Ishikawa (cell line): ENCODE measurements around the gene COL5A2.

Experiments used
- CEBPB ChIP-seq: IDR thresholded peaks from 2 replicates; pipeline ENCODE4 v1.6.1; 2012
- CREB1 ChIP-seq: IDR thresholded peaks from 2 replicates; pipeline ENCODE4 v1.6.1; 2012; ENCODE audit warnings: low read depth
- EGR1 ChIP-seq: IDR thresholded peaks from 2 replicates; pipeline ENCODE4 v1.6.1; 2012
- EP300 ChIP-seq: IDR thresholded peaks from 2 replicates; pipeline ENCODE4 v1.6.1; 2012; ENCODE audit warnings: borderline replicate concordance
- FOXM1 ChIP-seq: IDR thresholded peaks from 2 replicates; pipeline ENCODE4 v1.6.1; 2012; ENCODE audit warnings: low read depth, borderline replicate concordance
- MAX ChIP-seq: IDR thresholded peaks from 2 replicates; pipeline ENCODE4 v1.6.1; 2012
- NFIC ChIP-seq: IDR thresholded peaks from 2 replicates; pipeline ENCODE4 v1.6.1; 2012
- RAD21 ChIP-seq: IDR thresholded peaks from 2 replicates; pipeline ENCODE4 v1.6.1; 2012; ENCODE audit warnings: low read depth
- REST ChIP-seq: IDR thresholded peaks from 2 replicates; pipeline ENCODE4 v1.6.1; 2012; ENCODE audit warnings: low read depth, mild to moderate bottlenecking
- TAF1 ChIP-seq: IDR thresholded peaks from 2 replicates; pipeline ENCODE4 v1.6.1; 2012; ENCODE audit warnings: low read depth, mild to moderate bottlenecking
- TCF12 ChIP-seq: IDR thresholded peaks from 2 replicates; pipeline ENCODE4 v1.6.1; 2012; ENCODE audit warnings: low read depth
- TEAD4 ChIP-seq: IDR thresholded peaks from 2 replicates; pipeline ENCODE4 v1.6.1; 2012
- USF1 ChIP-seq: IDR thresholded peaks from 2 replicates; pipeline ENCODE4 v1.6.1; 2012
- YY1 ChIP-seq: IDR thresholded peaks from 2 replicates; pipeline ENCODE4 v1.6.1; 2012; ENCODE audit warnings: low read depth
- ZBTB7A ChIP-seq: IDR thresholded peaks from 2 replicates; pipeline ENCODE4 v1.6.1; 2012; ENCODE audit warnings: low read depth

Gene COL5A2

GRCh38 chr2:189072036-189072435 is 107.5 kb downstream of the COL5A2 start:
- TF ChIP-seq ZBTB7A (no peak), FOXM1 (no peak), TEAD4 (no peak), RAD21 (no peak), MAX (no peak), YY1 (no peak), CEBPB (no peak), REST (no peak), EGR1 (no peak), TAF1 (no peak), EP300 (no peak), TCF12 (no peak), NFIC (no peak), CREB1 (no peak), USF1 (no peak)

GRCh38 chr2:189069855-189070619 is 109.5 kb downstream of the COL5A2 start:
- no peak for TF ChIP-seq EGR1
- TF ChIP-seq RAD21: no peak
- no peak for TF ChIP-seq TCF12
- TF ChIP-seq ZBTB7A: no peak
- no peak for TF ChIP-seq TAF1
- TF ChIP-seq REST: no peak
- TF ChIP-seq YY1: no peak
- no peak for TF ChIP-seq FOXM1

GRCh38 chr2:189066037-189066436 is 113.5 kb downstream of the COL5A2 start:
- TF ChIP-seq RAD21: no peak
- TF ChIP-seq TEAD4: no peak
- no peak for TF ChIP-seq REST
- no peak for TF ChIP-seq MAX
- TF ChIP-seq ZBTB7A: no peak
- TF ChIP-seq NFIC: no peak
- no peak for TF ChIP-seq EP300
- TF ChIP-seq EGR1: no peak
- no peak for TF ChIP-seq CEBPB
- TF ChIP-seq CREB1: no peak
- TF ChIP-seq FOXM1: no peak
- no peak for TF ChIP-seq TAF1
- TF ChIP-seq YY1: no peak
- no peak for TF ChIP-seq USF1
- TF ChIP-seq TCF12: no peak

GRCh38 chr2:189060096-189060642 is 119.4 kb downstream of the COL5A2 start:
- TF ChIP-seq TEAD4 (no peak), EGR1 (no peak), USF1 (no peak), EP300 (no peak), TCF12 (no peak), NFIC (no peak), RAD21 (no peak), CREB1 (no peak), REST (no peak), ZBTB7A (no peak), TAF1 (no peak), FOXM1 (no peak), CEBPB (no peak)
